Ovary (tissue), 9 donors: Measurements from ENCODE around the gene AUTS2. TPM values are rescaled to one million over a fixed set of nuclear protein-coding genes. Genes with fewer than 3 reads are reported as not detected.

Experiments
- DNase-seq, 5 donors: peaks; one replicate each; pipeline ENCODE4 v3.0.0-alpha.2; 2019 to 2020
- H3K27ac ChIP-seq, 2 donors: fragments of 200-600 bp; one replicate each; pipeline versions ENCODE4 v1.5.1 to v1.8.0; 2019 to 2022
- H3K27me3 ChIP-seq: fragments of 200-600 bp; one replicate; pipeline ENCODE4 v1.8.0; 2022
- H3K36me3 ChIP-seq: fragments of 200-600 bp; sonication (generic); one replicate; pipeline ENCODE4 v1.5.1; 2019
- H3K4me1 ChIP-seq: one replicate; pipeline ENCODE4 v1.8.1; 2013; ENCODE audit warnings: mild to moderate bottlenecking, moderate library complexity; ENCODE audit not compliant: insufficient read depth
- H3K4me3 ChIP-seq: fragments of 200-600 bp; sonication (generic); one replicate; pipeline ENCODE4 v1.5.1; 2017
- H3K9me3 ChIP-seq, 2 donors: fragments of 200-600 bp in 1 of 2; sonication (generic) in 1 of 2; one replicate each; pipeline versions ENCODE4 v1.5.1 to v1.8.1; 2013 to 2019; ENCODE audit warnings: mild to moderate bottlenecking in 1 of 2, moderate library complexity in 1 of 2
- EP300 ChIP-seq: sonication (generic); formaldehyde crosslinking; IDR thresholded peaks from one replicate; pipeline ENCODE4 v1.6.1; 2017; ENCODE audit warnings: antibody characterized with exemption
- POLR2A ChIP-seq: fragments of 450-650 bp; IDR thresholded peaks from one replicate; pipeline ENCODE4 v1.6.1; 2017; ENCODE audit warnings: antibody characterized with exemption, mild to moderate bottlenecking, moderate library complexity
- WGBS, 3 donors: extraction: QIAGEN DNeasy Blood & Tissue Kit in 1 of 3; methylation state at CpG; one replicate each; pipeline versions ENCODE4 v1.1.5 to v1.1.7; 2013 to 2017; 5-methylcytosine and 5-hydroxymethylcytosine counted together
- intact Hi-C, 4 donors: fragments of 100-400 bp; cut with DNase I; formaldehyde crosslinking; loops; one replicate each; pipeline versions ENCODE4 v1.11.0 to v1.15.1; 2022 to 2023
- polyA plus RNA-seq, 2 donors: library from polyadenylated mRNA; stranded (reverse); fragments of 200-250 nt in 1 of 2; fragments of 350-450 nt in 1 of 2; fragmentation: Illumina TruSeq in 1 of 2; extraction: RNeasy Lipid Tissue Mini Kit (QIAGEN cat#74804) in 1 of 2; gene quantifications; one replicate each; pipeline ENCODE4 v1.2.3, GENCODE V29; 2013 to 2014
- total RNA-seq, 7 donors: library from RNA; depleted of rRNA in 2 of 7; stranded (reverse); fragments of >200 nt in 2 of 7; fragmentation: NEBNext Ultra II Directional in 3 of 7; extraction: Animal tissue kit (Norgen Biotek cat#: 25700) in 3 of 7; gene quantifications; one replicate each; pipeline versions ENCODE4 v1.1.0 to v1.2.4, GENCODE V29; 2016 to 2023
- TF ChIP-seq, protein P1 (sequence below), 3 donors: fragments of 450-650 bp in 2 of 3; fragments of 200-600 bp in 1 of 3; IDR thresholded peaks; one replicate each; pipeline versions ENCODE4 v1.5.1 to v1.8.0; 2016 to 2022; ENCODE audit warnings: antibody characterized with exemption in 3 of 3, mild to moderate bottlenecking in 1 of 3
- donor health status: DM: no; HTN: no; CAD: no; lungs with moderate emphysema.
- donor health status: DM: no; HTN: no; CAD: no.
- donor health status: Bipolar disorder and iron deficiency.
- donor health status: DM: yes; HTN: yes; CAD: no.
- donor health status: DM: no; HTN: no; CAD: no.
- donor health status: DM: yes; HTN: yes; CAD: no.

The AUTS2 gene
- total and polyA plus RNA-seq, 9 donors, result 18.3 to 60.9 (median 44.9) TPM

DNA sequence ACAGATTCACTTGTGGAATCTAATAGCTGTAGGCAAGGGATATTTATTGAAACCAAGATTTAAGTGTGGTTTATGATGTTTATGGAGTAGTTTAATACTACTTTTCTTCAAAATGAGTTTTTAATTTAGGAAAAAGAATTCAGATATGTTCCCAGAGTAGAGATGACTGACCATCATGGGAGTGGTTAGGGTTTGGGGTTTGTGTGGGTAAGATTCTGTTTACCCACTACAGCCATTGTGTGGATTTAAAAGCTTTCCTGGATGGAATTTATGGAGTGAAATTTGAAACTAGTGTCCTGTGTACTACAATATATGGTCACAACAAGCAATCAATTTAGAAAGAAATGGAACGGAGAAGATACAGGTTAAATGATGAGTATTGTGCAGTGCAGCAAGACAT is 453.5 kb downstream of the AUTS2 start:
- intact Hi-C loops, result no loop called here
- no peak overlapping the region for H3K27ac ChIP-seq
- no peak overlapping the region for H3K4me3 ChIP-seq
- no peaks in the 10 kb centered on the region for H3K27me3 ChIP-seq
- H3K4me1 ChIP-seq, result no peaks in the 10 kb centered on the region
- DNase-seq, result no peak
- WGBS, 3 donors, result 94 to 95% (median 95%) methylated on average over 1 of the region's 1 CpG
- no peaks in the 10 kb centered on the region for H3K36me3 ChIP-seq
- TF ChIP-seq, protein P1, sequence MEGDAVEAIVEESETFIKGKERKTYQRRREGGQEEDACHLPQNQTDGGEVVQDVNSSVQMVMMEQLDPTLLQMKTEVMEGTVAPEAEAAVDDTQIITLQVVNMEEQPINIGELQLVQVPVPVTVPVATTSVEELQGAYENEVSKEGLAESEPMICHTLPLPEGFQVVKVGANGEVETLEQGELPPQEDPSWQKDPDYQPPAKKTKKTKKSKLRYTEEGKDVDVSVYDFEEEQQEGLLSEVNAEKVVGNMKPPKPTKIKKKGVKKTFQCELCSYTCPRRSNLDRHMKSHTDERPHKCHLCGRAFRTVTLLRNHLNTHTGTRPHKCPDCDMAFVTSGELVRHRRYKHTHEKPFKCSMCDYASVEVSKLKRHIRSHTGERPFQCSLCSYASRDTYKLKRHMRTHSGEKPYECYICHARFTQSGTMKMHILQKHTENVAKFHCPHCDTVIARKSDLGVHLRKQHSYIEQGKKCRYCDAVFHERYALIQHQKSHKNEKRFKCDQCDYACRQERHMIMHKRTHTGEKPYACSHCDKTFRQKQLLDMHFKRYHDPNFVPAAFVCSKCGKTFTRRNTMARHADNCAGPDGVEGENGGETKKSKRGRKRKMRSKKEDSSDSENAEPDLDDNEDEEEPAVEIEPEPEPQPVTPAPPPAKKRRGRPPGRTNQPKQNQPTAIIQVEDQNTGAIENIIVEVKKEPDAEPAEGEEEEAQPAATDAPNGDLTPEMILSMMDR (IDR thresholded peaks at IDR 0.05), result no peak
- TF ChIP-seq POLR2A (no peak), EP300 (no peak)
- no peaks in the 10 kb centered on the region for H3K9me3 ChIP-seq

DNA sequence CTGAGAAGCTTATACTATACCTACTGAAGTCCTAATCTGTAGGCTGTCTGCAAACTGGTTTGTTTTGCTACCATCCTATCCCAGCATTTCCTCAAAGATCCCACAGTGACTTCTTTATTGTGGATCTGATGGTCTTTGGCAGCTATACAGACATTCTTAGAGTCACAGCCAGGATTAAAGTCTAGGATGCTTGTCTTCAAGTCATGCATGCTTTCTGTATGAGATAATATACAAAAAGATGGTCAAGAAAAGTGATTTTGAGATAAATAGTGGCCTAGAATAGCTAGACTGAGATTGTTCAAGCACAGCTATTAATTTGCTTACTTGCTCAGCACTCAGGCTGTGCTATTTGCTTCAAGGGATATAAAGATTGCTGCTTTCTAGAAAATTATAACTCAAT is 454.4 kb downstream of the AUTS2 start:
- H3K4me1 ChIP-seq, result no peaks in the 10 kb centered on the region
- H3K27ac ChIP-seq, result no peak overlapping the region
- intact Hi-C loops, result no loop called here
- H3K36me3 ChIP-seq, result no peaks in the 10 kb centered on the region
- no peak overlapping the region for H3K4me3 ChIP-seq
- TF ChIP-seq, protein P1 (IDR thresholded peaks at IDR 0.05), result no peak
- TF ChIP-seq POLR2A, result no peak
- TF ChIP-seq EP300, result no peak
- DNase-seq, result no peak
- H3K27me3 ChIP-seq, result no peaks in the 10 kb centered on the region
- H3K9me3 ChIP-seq, result no peaks in the 10 kb centered on the region

DNA sequence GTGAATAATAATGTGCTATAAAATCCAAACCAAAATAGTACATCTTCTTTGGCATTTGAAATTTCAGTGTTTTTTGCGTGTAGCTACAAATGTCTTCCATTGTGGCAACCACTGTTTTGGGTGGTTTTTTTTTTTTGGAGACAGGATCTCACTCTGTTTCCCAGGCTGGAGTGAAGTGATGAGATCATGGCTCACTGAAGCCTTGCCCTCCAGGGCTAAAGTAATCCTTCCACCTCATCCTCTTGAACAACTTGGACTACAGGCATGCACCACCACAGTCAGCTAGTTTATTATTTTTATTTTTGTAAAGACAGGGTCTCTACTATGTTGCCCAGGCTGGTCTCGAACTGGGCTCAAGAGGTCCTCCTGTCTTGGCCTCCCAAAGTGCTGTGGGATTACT is 455.1 kb downstream of the AUTS2 start:
- Histone ChIP-seq H3K4me1 (no peaks in the 10 kb centered on the region), H3K36me3 (no peaks in the 10 kb centered on the region), H3K9me3 (no peaks in the 10 kb centered on the region), H3K27ac (no peak overlapping the region), H3K4me3 (no peak overlapping the region), H3K27me3 (no peaks in the 10 kb centered on the region)
- DNase-seq, result no peak
- 98 to 99% (median 99%) methylated on average over 2 of the region's 2 CpGs for WGBS, 3 donors
- intact Hi-C loops, result no loop called here
- TF ChIP-seq, protein P1 (IDR thresholded peaks at IDR 0.05), result no peak
- TF ChIP-seq POLR2A (no peak), EP300 (no peak)

DNA sequence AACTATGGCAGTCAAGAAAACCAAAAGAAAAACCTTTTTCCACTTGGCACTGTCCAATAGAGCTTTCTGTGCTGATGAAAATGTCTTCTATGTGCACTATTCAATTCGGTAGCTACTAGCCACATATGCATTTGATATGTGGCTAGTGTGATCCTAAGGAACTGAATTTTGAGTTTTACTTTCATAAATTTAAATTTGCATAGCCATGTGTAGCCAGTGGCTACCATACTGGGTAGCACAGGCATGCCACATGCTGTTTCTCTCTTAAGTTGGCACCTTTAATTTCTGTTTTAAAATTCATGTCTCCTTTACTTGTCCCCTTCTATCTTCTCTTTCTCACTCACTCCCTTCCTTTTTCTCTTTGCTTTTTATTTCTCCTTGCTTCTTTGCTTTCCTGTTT is 455.7 kb downstream of the AUTS2 start:
- TF ChIP-seq EP300 (no peak), POLR2A (no peak)
- TF ChIP-seq, protein P1 (IDR thresholded peaks at IDR 0.05), result no peak
- Histone ChIP-seq H3K27me3 (no peaks in the 10 kb centered on the region), H3K27ac (no peak overlapping the region), H3K4me1 (no peaks in the 10 kb centered on the region), H3K36me3 (no peaks in the 10 kb centered on the region), H3K9me3 (no peaks in the 10 kb centered on the region), H3K4me3 (no peak overlapping the region)
- DNase-seq, result no peak
- 89 to 91% (median 91%) methylated on average over 1 of the region's 1 CpG for WGBS, 3 donors
- intact Hi-C loops, result no loop called here

DNA sequence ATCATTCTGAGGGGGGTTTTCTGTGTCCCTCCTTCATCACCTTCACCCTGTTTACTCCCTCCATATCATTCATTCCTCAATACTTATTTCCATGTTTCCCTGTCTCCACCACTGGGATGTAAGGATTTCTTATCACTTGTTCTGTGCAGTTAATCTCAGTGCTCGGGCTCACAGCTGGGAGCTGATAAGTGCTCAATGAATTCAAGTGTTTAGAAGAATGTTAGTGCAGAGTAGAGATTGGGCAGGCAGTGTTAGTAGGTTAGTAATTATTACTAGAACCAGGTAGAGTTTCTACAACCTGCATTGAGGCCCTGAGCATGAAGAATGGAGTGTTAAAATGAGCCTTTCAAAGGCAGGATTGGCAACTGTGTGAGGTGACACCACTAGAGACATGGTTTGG is 458.1 kb downstream of the AUTS2 start:
- WGBS, 3 donors, result 61 to 84% (median 74%) methylated on average over 1 of the region's 1 CpG
- no peak for DNase-seq
- Histone ChIP-seq H3K27ac (no peak overlapping the region), H3K36me3 (no peaks in the 10 kb centered on the region), H3K4me1 (peaks cover 5% of the 10 kb centered on the region), H3K27me3 (no peaks in the 10 kb centered on the region), H3K9me3 (no peaks in the 10 kb centered on the region), H3K4me3 (no peak overlapping the region)
- TF ChIP-seq EP300 (no peak), POLR2A (no peak)
- TF ChIP-seq, protein P1 (IDR thresholded peaks at IDR 0.05), result no peak
- intact Hi-C loops, result no loop called here
